GM19455 (cell line): ENCODE results near the gene APLP2.

Experiments
- ATAC-seq: cut with Tn5 transposase; IDR thresholded peaks from one replicate; pipeline ENCODE4 v1.9.1; 2021; ENCODE audit not compliant: unreplicated experiment

APLP2 gene

DNA sequence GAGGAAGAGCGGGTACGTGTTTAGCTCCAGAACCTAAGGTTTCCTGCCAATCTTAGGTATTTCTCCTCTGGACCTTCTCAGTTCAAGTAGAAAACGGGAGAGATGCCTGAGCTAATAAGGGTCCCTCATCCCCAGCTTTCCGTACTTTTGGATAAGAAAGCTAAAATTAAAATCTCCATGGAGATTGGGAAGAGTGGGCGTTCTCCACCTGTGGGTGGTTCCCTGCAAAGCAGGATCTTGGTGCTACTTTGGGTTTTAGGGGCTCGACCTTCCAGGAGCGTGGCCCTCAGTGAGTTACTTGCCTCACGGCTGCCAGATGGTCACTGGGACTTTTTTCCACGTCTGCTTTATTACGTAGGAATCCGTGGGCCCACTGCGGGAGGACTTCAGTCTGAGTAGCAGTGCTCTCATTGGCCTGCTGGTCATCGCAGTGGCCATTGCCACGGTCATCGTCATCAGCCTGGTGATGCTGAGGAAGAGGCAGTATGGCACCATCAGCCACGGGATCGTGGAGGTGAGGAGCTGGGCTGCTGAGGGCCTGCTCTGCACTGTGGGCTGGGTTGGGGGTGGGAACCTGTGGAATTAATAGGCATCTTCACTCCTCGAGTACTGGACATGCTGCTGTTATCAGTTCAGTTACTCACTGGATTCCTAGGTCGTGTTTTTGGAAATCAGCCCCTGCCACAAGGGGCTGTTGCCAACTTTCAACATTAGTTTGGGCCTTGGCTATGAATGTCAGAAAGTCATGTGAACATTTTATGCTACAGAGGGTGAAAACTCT lies 72.1 kb downstream of the APLP2 start:
- no peak for ATAC-seq

- ATAC-seq, result no peak
Measured at GRCh38 chr11:130144141-130144540, 74.4 kb downstream of the APLP2 start.

DNA sequence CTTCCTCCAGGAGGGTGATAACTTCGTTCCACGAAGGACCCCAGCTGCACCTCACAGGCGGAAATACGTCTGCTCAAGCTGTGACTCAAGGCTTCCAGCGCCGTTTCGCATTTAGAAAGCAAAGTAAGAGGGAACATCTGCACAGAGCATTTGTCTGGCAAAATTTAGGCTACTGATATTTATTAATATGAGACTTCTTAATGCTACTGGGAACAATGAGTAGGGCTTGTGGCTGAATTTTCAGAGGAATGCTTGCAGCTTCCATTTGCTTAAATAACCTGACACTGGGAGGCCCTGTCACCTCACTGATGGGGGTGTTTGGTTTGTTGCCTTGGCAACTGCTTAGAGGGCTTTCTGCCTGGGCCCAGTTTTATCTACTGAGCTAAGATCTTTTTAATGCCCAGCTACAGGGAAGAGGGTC lies 75.2 kb downstream of the APLP2 start:
- no peak for ATAC-seq

GRCh38 chr11:130145311-130145812 lies 75.7 kb downstream of the APLP2 start:
- ATAC-seq, result no peak

DNA sequence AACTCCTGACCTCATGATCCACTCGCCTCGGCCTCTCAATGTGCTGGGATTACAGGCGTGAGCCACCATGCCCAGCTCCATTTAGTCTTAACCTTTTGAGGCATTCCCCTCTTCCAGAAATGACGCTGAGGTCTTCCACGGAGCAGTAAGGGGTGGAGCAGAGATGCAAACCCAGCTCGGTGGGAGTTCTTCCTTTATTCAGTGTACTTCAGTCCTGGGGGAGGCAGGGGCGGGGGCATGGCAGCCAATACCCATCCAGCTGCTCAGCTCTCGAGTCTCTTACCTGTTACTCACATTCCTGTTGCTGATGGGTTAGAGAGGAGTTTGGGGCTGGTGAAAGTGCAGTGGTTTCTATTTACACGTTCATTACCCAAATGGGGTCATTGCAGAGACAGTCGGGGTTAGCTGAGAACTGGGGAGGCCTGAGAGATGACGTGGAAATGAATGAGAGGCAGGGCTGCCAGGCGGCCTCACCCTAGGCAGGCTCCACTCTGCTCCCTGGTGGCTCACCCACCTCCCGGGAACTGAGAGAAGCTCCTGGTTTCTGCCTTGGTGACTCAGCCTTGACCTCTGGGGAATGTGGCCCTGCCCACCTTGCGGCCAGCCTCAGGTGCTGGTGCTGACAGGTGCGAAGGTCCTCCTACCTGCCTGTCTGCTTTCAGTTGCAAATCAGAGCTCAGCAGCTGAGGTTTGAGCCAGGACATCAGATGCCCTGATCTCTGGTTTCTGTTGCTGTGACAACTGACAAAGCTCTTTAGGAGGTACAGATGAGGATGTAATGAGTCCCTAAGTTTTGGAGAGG lies 76.5 kb downstream of the APLP2 start:
- no peak for ATAC-seq

GRCh38 chr11:130146796-130147195 lies 77.1 kb downstream of the APLP2 start:
- ATAC-seq, result no peak

DNA sequence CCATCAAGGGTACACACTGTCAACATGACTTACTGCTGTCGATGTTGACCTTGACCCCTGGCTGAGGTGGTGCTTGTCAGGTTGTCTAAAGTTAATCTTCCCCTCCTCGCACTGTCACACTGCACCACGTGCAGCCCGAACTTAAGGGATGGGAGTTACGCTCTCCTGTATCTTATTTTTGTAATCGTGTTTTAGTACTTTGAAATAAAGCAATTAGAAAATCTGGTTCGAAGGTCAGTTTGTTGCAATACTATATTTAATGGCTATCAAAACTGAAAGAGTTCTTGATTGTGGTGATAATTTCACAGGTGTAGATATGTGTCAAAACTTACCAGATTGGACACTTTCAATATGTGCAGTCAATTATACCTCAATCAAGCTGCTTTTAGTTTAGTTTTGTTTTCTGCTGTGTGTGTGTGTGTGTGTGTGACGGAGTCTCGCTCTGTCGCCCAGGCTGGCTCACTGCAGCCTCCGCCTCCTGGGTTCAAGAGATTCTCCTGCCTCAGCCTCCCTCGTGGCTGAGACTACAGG lies 79.2 kb downstream of the APLP2 start:
- no peak for ATAC-seq

GRCh38 chr11:130150790-130151189 lies 81.1 kb downstream of the APLP2 start:
- ATAC-seq, result no peak

GRCh38 chr11:130151196-130151595 lies 81.5 kb downstream of the APLP2 start:
- no peak for ATAC-seq

GRCh38 chr11:130156108-130157022 lies 86.7 kb downstream of the APLP2 start:
- no peak for ATAC-seq

- no peak for ATAC-seq
Measured at GRCh38 chr11:130157101-130157500, 87.4 kb downstream of the APLP2 start.

- ATAC-seq, result no peak
Measured at GRCh38 chr11:130157840-130158239, 88.1 kb downstream of the APLP2 start.

- ATAC-seq, result no peak
Measured at GRCh38 chr11:130159139-130159538, 89.4 kb downstream of the APLP2 start.

- ATAC-seq, result peak; percentile 56
Measured at GRCh38 chr11:130159657-130160497, 90.2 kb downstream of the APLP2 start, which contains the start of gene ST14. TSS of gene ST14 (plus strand) at chr11:130159782. CDS start at chr11:130159980, 198 bp downstream.

- ATAC-seq, result no peak
Measured at GRCh38 chr11:130160498-130161155, 90.9 kb downstream of the APLP2 start.

DNA sequence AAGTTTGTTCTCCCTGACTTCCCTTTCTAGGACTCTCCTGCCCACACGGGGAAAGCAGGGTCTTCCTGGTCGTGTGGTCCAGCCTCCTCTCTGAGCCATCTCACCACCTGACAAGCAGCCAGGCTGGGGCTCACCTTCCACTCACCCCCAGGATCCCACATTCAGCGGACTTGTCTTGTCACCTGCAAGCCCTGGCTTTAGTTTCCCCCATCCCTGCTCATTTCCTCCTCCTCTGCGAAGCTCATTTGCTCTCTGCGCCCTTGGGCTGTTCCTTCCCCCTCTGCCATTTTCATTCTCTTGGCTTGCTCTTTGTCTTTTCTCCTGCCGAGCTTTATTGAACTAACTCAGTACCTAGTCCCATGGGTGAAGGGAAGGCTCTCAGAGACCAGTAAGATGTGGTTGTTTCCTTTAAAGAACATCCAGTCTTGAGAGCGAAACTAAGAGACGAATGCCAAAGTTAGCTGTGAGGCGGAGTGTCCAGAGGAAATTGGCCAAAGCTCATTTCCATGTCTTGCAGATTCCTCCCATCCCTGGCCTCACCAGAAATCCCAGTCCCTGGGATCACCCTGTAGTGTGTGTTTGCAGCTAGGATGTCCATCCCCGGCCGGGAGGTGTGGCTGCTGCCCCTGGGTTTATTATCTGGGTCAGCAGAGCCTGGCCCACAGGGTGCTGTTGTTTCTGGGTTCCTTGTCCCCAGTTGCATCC lies 91.9 kb downstream of the APLP2 start:
- ATAC-seq, result no peak

DNA sequence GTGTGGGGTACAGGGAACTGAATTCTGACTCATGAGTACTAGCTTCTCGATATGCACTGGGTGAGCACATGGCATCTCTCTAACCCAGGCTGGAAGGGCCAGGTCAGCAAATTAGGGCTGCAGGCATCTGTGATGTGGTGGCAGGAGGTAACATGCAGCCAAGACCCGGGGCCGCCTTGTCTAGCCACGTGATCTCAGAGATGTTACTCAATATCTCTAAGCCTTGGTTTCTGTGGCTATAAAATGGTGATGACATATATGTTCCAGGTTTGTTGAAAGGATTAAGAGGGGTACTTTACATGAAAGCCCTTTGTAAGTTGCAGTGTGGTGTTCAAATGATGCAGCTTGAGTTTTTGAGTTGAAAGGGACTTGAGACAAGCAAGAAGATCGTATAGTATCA lies 93.0 kb downstream of the APLP2 start:
- no peak for ATAC-seq

- ATAC-seq, result no peak
Measured at GRCh38 chr11:130163346-130164220, 93.9 kb downstream of the APLP2 start.
